HG03280 (cell line): ENCODE measurements around the gene SPATA16.
"Not testable (repeated sequence)": the region's sequence is repeated elsewhere in the genome, so short reads cannot be mapped to it uniquely, and the experiment has no call there.

Experiments
- ATAC-seq: cut with Tn5 transposase; IDR thresholded peaks from one replicate; pipeline ENCODE4 v1.9.1; 2021; ENCODE audit warnings: mild to moderate bottlenecking, moderate library complexity; ENCODE audit not compliant: unreplicated experiment

The SPATA16 gene

DNA sequence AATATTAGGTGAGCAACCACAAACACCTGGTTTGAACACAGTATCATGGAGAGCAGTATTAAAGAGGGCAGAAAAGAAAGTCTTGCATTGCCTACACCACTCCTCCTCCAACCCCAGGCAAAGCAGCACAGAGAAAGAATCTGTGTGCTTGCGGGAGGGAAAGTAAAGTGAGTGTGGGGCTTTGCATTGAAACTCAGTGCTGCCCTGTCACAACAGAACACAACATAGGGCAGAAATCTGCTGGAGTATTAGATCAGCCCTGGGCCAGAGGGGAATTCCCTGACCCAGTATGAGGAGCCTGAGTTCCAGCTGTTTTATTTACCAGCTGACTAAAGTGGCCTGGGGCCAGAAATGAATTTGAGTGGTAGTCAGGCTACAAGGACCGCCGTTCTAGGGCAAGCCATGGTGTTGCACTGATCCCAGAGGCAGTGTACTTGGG, 75.5 kb downstream of the SPATA16 start:
- ATAC-seq = no peak

- no peak for ATAC-seq
These were observed 76.4 kb downstream of the SPATA16 start for GRCh38 chr3:173064631-173065030.

GRCh38 chr3:173058229-173058628, 82.8 kb downstream of the SPATA16 start:
- ATAC-seq = no peak

DNA sequence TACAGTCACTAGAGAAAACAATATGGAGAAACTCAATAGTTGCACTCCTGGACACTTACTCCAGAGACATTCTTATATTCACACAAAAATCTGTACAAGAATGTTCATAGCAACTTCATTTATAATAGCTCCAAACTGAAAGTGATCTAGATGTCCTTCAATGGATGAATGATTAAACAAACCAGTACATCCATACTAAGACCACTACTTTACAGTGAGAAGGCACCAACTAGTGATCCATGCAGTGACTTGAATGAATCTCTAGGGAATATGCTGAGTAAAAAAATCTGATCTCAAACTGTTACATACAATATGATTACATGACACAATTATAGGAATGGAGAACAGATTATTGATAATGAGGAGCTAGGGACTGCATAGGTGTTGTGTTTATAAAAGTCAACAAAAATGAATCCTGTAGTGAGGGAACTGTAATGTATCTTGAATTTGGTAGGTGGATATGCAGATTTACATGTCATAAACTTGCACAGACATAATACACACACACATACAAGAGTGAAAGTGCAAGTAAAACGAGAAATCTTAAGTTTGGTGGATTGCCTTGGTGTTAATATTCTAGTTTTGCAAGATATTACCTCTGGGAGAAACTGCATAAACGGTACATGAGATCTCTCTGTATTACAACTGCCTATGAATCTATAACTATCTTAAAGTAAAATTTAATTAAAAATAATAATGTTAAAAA, 85.7 kb downstream of the SPATA16 start:
- ATAC-seq = no peak

DNA sequence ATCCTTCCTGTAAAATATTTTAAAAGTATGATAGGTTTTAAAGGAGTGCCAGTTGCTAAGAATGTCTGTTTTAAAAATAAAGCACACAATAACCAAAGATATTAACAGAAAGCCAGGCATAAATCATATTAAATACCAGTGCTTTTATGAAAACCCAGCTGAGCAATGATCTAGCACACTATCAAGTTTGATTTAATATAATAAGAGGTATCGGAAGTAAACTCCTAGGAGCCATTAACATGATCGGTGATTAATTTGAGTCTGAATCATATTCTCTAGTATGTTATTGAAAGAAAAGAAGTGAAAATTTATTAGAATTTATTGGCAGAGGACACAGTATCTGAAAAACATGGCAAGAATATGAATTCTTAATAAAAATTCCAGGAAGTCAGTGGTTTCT, 91.7 kb downstream of the SPATA16 start:
- ATAC-seq = no peak

- no peak for ATAC-seq
These were observed 95.2 kb downstream of the SPATA16 start for GRCh38 chr3:173045770-173046382.

DNA sequence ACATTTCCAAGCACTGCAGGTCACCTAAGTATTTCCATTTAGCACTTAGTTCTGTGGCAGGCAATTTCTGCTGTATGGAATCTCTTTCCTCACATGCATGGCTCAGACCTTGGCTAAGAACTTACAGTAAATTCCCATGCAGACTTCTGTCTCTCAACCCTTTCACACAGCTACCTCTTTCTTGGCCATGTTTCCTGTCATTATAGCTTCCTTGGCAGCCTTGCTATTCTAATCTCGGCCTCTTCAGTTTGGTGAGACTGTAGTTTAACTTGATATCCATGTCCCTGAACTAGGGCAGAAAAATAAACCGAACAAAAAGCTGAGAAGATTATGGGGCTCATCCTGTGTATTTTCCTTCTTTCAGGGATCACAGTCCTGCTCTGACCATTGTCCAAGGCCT, 96.0 kb downstream of the SPATA16 start:
- no peak for ATAC-seq

- no peak for ATAC-seq
These were observed 97.3 kb downstream of the SPATA16 start for GRCh38 chr3:173043757-173044156.

GRCh38 chr3:173038484-173038871, 102.6 kb downstream of the SPATA16 start:
- no peak for ATAC-seq

DNA sequence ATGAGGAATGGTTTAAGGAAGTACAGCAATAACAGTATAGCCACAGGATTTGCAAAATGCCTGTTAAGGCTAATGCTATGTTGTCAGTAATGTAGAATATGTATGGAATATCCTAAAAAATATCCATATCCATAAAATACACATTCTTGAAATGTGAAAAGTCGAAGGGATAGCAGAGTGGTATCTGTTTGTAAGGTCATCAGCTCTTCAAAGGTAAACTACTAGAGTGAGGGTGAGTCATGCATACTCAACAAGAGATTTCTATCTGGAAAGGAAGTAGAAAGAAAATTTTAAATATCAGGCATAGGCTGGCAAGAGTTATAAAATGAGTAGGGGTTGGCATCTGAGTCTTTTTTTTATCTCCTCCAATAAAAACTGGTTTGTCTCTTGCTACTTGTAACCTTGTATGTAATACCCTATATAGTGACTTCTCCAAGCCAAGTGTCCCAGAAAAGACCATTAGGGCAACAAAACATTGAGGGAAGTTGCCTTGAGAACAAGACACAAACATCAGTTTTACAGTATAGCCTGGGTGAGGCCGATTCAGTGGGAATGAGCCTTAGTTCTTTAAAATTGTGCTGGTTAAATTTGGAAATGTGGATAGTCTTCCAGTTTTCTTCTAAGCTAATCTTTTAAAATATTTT, 103.1 kb downstream of the SPATA16 start:
- no peak for ATAC-seq

GRCh38 chr3:173030273-173030672, 110.8 kb downstream of the SPATA16 start:
- ATAC-seq = no peak

DNA sequence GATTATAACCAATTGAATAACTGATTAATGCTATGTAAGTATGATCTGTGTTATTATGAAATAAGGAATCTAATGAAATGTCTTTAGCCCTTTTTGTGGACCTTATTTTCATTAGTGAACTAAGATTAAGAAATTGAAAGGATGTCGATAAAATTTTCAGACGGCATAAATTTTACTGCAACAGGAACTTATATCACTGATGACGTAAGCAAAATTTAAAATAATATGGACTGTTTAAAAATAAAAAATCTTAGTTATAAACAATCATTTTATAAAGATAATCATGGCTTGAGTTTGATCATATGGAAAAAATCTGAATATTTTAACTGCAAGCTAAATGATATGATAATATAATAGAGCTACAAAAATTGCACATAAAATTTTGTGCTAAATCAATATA, 112.7 kb downstream of the SPATA16 start:
- ATAC-seq = no peak

DNA sequence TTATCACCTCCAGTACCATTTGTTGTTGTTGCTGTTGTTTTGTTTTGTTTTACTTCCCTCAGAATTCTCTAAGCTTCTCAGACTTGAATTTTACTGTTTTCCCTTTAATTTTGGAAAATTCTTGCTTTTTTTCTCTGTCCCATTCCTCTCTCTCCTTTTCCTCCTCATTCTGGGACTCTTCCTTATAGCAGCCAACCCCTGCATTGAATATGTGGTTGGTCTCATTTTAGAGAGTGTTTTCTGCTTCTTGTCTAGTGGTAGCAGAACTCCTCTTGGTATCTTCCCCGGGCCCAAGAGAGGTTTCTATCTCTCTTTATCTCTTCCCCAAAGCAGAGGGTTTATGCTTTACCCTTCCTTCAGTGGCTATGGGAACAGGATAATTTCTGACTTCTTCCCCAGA, 113.6 kb downstream of the SPATA16 start:
- ATAC-seq = no peak

DNA sequence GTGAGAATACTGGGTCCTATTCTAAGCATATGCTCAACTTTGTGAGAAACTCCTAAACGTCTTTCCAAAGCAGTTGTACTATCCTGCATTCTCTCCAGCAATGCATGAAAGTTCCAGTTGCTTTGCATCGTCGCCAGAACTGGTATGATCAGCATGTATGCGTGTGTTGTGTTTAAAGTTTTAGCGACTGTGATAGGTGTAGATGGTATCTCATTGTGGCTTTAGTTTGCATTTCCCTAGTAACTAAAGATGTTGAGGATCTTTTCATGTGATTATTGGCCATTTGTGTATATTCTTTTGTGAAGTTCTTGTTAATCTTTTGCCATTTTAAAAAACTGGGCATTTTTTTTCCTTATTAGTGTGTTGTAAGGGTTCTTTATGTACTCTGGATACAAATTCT, 115.1 kb downstream of the SPATA16 start:
- no peak for ATAC-seq

DNA sequence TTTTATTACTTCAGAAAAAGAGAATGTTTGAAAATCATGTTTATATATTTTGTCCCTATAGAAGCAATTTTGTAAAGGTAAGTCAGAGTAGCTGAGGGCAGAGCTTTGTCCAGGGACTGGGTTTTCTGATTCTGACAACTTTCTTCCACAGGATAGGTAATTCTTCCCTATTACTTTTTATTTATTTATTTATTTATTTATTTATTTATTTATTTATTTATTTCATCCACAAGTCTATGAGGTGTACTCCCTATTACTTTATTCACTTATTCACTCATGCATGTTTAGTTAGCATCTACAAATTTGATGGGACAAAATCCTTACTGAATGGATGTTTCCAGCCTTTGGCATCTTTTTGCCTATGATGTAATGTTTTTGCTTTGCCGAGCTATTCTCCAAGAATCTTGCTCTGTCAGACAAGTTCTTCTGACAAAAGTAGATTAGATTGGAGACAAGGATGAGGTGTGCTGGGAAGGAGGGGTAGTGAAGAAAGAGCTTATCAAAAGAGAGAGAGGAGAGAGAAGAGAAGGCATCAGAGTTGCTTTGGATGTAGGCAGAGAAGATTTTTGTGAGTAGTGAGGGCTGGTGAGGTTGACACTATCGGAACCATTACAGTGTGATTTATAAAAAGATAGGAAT, 119.4 kb downstream of the SPATA16 start:
- no peak for ATAC-seq

GRCh38 chr3:173020128-173020527, 120.9 kb downstream of the SPATA16 start:
- not testable (repeated sequence) for ATAC-seq

GRCh38 chr3:173019378-173019777, 121.7 kb downstream of the SPATA16 start:
- no peak for ATAC-seq

- no peak for ATAC-seq
These were observed 122.3 kb downstream of the SPATA16 start for GRCh38 chr3:173018758-173019157.

DNA sequence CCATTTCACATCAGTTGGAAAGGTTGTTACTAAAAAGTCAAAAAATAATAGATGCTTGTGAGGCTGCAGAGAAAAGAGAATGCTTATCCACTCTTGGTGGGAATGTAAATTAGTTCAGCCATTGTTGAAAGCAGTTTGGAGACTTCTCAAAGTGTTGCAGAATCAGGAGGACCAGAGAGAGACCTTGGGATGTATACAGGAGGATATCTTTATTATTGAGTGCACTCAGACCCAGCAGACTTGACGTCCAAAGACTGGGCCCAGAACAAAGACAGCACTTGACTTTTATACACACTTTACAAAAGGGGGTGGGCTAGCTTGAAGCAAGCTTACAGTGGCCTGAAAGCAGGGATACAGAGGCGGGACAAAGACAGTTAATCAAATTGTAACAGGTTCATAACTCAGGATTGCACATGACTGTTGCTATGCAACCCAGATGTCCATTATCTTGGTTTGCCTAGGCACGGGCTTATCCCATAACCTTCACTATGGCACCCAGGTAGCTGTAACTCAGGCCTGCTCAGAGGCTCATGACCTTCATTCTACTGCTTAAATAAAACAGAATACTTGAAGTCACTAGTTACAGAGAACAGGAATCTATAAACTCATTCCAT, 127.7 kb downstream of the SPATA16 start:
- no peak for ATAC-seq

GRCh38 chr3:173009410-173009809, 131.6 kb downstream of the SPATA16 start:
- ATAC-seq = no peak

GRCh38 chr3:173008978-173009377, 132.1 kb downstream of the SPATA16 start:
- ATAC-seq = no peak
